ENCODE data around the gene BAZ2A.
A peak's percentile ranks its signal among the peaks of the same experiment; 100 is the strongest.
"Not testable (repeated sequence)": the region's sequence is repeated elsewhere in the genome, so short reads cannot be mapped to it uniquely, and the experiment has no call there.

BAZ2A gene

GRCh38 chr12:56630180-56630632 is at the start of gene BAZ2A:
BAZ2A (minus strand) TSS chr12:56630326; CDS start chr12:56617530, 12,796 bp downstream.
- DNase-seq (ENCODE audit: low spot score) = peak; percentile 91

- DNase-seq (ENCODE audit: low spot score) = no peak
Observed at GRCh38 chr12:56678852-56679251, 48.7 kb upstream of the BAZ2A start.

- DNase-seq (ENCODE audit: low spot score) = no peak
Observed at GRCh38 chr12:56677680-56678079, 47.6 kb upstream of the BAZ2A start.

GRCh38 chr12:56676851-56677580 is 46.9 kb upstream of the BAZ2A start:
- DNase-seq (ENCODE audit: low spot score) = no peak

- DNase-seq (ENCODE audit: low spot score) = no peak
Observed at GRCh38 chr12:56671608-56672007, 41.5 kb upstream of the BAZ2A start.

GRCh38 chr12:56670836-56671235 is 40.7 kb upstream of the BAZ2A start:
- DNase-seq (ENCODE audit: low spot score) = no peak

- no peak for DNase-seq (ENCODE audit: low spot score)
Observed at GRCh38 chr12:56668197-56668457, 38.0 kb upstream of the BAZ2A start.

GRCh38 chr12:56661979-56662638 is 32.0 kb upstream of the BAZ2A start:
- no peak for DNase-seq (ENCODE audit: low spot score)

- DNase-seq (ENCODE audit: low spot score) = no peak
Observed at GRCh38 chr12:56661560-56661959, 31.4 kb upstream of the BAZ2A start.

- DNase-seq (ENCODE audit: low spot score) = no peak
Observed at GRCh38 chr12:56658921-56659320, 28.8 kb upstream of the BAZ2A start.

GRCh38 chr12:56657416-56658379 is 27.6 kb upstream of the BAZ2A start:
- DNase-seq (ENCODE audit: low spot score) = no peak

GRCh38 chr12:56653781-56654180 is 23.7 kb upstream of the BAZ2A start:
- not testable (repeated sequence) for DNase-seq (ENCODE audit: low spot score)

GRCh38 chr12:56648023-56648422 is 17.9 kb upstream of the BAZ2A start:
- DNase-seq (ENCODE audit: low spot score) = not testable (repeated sequence)

GRCh38 chr12:56645717-56646446 is 15.8 kb upstream of the BAZ2A start, which contains the start of gene ATP5F1B:
ATP5F1B (minus strand) TSS chr12:56645984; CDS start chr12:56645963, 21 bp downstream.
- peak; percentile 99 for DNase-seq (ENCODE audit: low spot score)

- DNase-seq (ENCODE audit: low spot score) = no peak
Observed at GRCh38 chr12:56645201-56645716, 15.1 kb upstream of the BAZ2A start.

- no peak for DNase-seq (ENCODE audit: low spot score)
Observed at GRCh38 chr12:56644654-56645053, 14.5 kb upstream of the BAZ2A start.

GRCh38 chr12:56641219-56641618 is 11.1 kb upstream of the BAZ2A start:
- no peak for DNase-seq (ENCODE audit: low spot score)

GRCh38 chr12:56637621-56638020 is 7.5 kb upstream of the BAZ2A start:
- no peak for DNase-seq (ENCODE audit: low spot score)

- peak; percentile 99 for DNase-seq (ENCODE audit: low spot score)
Observed at GRCh38 chr12:56636675-56637540, 6.8 kb upstream of the BAZ2A start.
